ENCODE data around the gene KMT5C.
"Not testable (repeated sequence)": the region's sequence is repeated elsewhere in the genome, so short reads cannot be mapped to it uniquely, and the experiment has no call there.

KMT5C gene

DNA sequence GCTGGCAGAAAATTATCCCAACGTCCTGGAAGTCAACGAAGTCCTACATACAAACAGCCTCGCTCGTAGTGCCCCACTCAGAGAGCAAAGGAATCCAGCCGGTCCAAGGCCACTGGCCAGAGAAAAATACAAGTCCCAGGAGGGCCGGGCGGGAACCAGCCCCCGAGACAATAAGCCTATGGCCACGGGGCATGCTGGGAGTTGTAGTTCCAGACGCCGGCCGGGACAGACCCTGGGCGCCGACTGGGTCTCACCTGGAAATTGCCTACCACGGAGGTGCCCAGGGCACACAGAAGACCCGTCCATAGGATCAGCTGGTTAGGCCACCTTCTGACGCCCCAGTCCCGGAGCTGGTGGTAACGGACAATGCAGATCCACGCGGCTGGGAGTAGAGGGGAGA, 19.9 kb upstream of the KMT5C start:
- no peak for DNase-seq

DNA sequence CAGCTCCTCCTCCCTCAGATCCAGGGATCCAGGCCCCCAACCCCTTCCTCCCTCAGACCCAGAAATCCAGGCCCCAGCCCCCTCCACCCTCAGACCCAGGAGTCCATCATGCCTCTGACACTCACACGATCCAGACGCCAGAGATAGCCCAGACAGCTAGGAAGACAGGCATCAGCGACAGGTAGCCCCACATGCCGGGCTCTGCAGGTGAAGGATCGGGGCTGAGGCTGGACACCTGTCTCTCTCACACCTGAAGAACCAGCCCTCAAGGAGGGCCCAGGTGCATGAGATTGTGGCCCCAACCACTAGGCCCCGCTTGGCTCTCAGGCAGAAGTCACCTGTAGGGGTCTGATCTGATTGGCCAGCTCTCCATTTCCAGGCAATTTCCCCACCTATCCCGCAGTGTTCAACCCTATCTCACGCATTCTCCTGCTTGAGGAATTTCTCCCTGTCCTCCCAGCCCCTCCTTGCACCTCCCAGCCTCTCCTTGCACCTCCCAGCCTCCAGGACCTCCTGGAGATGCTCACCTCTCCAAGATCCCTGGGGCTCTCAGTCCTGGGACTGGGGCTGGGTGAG, 18.7 kb upstream of the KMT5C start:
- DNase-seq, result no peak

GRCh38 chr19:55321466-55322137, 18.1 kb upstream of the KMT5C start:
- DNase-seq, result no peak

GRCh38 chr19:55322204-55322885, 17.3 kb upstream of the KMT5C start:
- no peak for DNase-seq

DNA sequence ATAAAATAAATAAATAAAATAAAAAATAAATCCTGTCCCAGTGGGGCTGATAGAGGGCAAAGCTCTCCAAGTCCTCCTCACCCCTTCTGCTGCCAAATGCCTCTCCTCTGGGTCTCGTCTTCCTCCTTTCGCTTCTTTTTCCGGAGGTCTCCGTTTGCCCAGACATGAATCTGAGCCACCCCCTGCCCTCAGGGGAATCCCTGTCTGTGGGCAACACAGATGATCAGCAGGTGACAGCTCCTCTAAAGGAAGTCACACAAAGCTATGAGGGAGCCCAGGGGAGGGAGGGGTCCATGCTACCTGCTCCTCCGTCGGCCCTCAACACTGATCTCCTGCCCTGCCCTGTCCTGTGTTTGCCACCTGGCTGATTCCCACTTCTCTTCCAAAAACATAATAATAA, 15.0 kb upstream of the KMT5C start:
- no peak for DNase-seq

DNA sequence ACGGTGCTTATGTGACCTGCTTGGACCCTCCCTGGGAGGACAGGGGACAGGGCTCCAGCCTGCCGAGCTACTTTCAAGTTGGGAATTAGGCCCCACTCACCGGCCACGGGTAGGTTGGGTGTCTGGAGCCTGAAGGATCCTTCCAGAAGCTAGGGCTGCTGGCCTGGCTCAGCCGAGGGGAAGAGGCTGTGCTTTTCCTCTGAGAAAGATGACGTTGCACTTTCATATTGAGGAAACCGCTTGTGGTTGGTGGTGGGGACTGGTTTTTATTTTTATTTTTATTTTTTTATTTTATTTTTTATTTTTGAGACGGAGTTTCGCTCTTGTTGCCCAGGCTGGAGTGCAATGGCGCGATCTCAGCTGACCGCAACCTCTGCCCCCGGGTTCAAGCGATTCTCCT, 14.5 kb upstream of the KMT5C start, which contains the start of gene TMEM150B:
TSS of gene TMEM150B (minus strand) at position 170 of the 400 bp plus-strand sequence. CDS start 4,305 bp downstream, outside the sequence.
- no peak for DNase-seq

GRCh38 chr19:55328774-55329318, 10.8 kb upstream of the KMT5C start:
- DNase-seq, result not testable (repeated sequence)

GRCh38 chr19:55329791-55330190, 9.9 kb upstream of the KMT5C start:
- not testable (repeated sequence) for DNase-seq

- no peak for DNase-seq
Measured at GRCh38 chr19:55333870-55334269, 5.8 kb upstream of the KMT5C start.

GRCh38 chr19:55336101-55336500, 3.6 kb upstream of the KMT5C start:
- DNase-seq, result no peak

- peak; percentile 45 for DNase-seq
Measured at GRCh38 chr19:55339889-55340783, 460 bp downstream of the KMT5C start.

GRCh38 chr19:55340784-55341147, 1.1 kb downstream of the KMT5C start:
- DNase-seq, result peak; percentile 46

GRCh38 chr19:55341171-55341588, 1.5 kb downstream of the KMT5C start:
- peak; percentile 84 for DNase-seq

- DNase-seq, result no peak
Measured at GRCh38 chr19:55341595-55342531, 2.2 kb downstream of the KMT5C start.

- no peak for DNase-seq
Measured at GRCh38 chr19:55344444-55344843, 4.8 kb downstream of the KMT5C start.

DNA sequence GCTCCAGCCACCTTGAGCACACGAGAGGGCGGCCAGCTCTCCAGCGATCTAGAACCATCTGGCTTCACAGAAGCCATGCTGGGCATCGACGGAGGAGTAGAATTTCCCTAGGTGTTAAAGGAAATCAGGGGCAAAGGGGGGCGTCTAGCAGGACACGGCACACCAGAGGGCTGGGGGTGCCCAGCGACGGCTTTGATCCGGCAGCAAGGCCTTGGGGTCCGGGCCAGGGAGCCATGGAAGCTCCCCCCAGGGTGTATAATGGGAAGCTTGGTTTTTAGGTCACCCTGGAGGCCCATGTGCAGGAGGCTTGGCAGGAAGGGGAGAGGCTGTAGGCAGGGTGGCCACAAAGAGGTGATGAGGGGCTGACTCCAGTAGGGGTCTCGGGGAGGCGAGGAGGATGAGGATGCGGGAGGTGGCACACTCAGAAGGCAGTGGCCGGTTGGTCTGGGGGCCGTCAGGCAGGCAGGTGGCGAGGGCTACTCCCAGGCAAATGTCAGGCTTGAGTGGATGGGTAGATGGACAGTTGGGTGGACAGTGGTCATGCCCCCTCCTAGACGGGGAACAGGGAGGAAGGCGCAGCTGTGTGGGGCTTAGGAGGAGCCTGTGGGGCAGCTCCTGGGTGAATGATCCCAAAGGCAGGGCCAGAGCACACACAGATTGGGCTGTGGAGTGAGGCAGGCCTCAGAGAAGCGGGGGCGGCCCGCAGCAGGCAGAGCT, 5.6 kb downstream of the KMT5C start:
- no peak for DNase-seq

DNA sequence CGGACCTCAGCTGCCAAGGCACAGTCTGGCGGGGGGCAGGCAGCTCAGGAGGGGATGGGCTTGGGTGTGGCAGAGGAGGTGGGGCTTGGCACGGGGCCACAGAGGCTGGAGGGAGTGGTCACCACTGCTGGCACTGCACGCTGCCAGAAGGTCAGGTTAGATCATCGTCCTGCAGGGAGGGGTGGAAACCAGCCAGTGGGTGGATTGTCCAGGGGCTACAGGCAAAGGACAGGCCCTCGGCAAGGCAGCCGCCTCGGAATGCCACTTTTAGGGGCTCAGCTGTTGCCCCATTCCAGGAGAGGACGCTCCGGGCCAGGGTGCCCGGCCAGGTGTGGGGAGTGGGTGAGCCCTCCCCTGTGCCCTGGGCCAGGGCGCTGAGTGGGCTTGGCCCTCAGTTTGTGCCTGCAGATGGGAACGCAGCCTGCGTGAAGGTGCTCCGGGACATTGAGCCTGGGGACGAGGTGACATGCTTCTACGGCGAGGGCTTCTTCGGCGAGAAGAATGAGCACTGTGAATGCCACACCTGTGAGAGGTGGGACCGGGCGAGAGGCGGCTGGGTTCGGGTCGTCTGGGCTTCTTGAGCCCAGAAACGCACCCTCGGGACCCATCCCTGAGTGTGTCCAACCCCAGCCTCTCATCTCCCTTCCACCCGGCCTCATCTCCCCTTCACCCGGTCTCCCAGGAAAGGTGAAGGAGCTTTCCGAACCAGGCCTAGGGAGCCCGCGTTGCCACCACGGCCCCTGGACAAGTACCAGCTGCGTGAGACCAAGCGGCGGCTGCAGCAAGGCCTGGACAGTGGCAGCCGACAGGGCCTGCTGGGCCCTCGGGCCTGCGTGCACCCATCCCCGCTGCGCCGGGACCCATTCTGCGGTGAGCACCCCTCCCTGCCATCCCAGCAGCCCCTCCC, 6.4 kb downstream of the KMT5C start:
- no peak for DNase-seq

DNA sequence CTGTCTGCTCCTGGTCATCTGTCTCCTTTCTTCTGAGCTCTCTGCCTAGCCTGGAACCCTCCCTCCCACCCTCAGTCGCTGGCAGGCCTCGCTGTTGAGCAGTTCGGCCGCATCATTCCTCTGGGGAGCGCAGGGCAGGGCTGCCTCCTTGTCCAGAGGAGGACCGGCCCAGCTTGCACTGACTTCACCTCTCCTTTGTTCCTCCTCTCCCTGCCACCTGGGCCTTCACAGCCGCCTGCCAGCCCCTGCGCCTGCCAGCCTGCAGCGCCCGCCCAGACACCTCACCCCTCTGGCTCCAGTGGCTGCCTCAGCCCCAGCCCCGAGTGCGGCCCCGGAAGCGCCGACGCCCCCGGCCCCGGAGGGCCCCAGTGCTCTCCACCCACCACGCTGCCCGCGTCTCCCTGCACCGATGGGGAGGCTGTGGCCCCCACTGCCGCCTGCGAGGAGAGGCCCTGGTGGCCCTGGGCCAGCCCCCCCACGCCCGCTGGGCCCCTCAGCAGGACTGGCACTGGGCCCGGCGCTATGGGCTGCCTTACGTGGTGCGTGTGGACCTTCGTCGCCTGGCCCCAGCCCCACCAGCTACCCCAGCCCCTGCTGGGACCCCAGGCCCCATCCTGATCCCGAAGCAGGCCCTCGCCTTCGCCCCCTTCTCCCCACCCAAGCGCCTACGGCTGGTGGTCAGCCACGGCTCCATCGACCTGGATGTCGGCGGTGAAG, 7.2 kb downstream of the KMT5C start:
- no peak for DNase-seq

- no peak for DNase-seq
Measured at GRCh38 chr19:55347442-55348009, 7.8 kb downstream of the KMT5C start.
